ENCODE measurements around the gene GAS2L1.

The GAS2L1 gene

GRCh38 chr22:29306835-29307595 lies 565 bp downstream of the GAS2L1 start (continued):
- TF ChIP-seq ZBTB6 (tag by site-specific recombination; IDR thresholded peaks at IDR 0.05) (no peak; the same call in 1 of the 2 replicates), IKZF3 (tag by site-specific recombination; IDR thresholded peaks at IDR 0.05) (peak; percentile 91), ZNF561 (tag by site-specific recombination; IDR thresholded peaks at IDR 0.05; ENCODE audit: borderline replicate concordance) (peak; percentile 51; the same call in 1 of the 2 replicates), ZNF274 (IDR thresholded peaks at IDR 0.05; ENCODE audit: low read length) (no peak), ZNF274 (tag by site-specific recombination; IDR thresholded peaks at IDR 0.05; ENCODE audit: borderline replicate concordance) (no peak), ZNF18 (tag by site-specific recombination; IDR thresholded peaks at IDR 0.05) (no peak), ZFHX2 (tag by site-specific recombination; conservative IDR thresholded peaks at IDR 0.05) (no peak), PRDM2 (tag by site-specific recombination; IDR thresholded peaks at IDR 0.05; ENCODE audit: borderline replicate concordance) (no peak), ZFP37 (tag by site-specific recombination; IDR thresholded peaks at IDR 0.05) (no peak), ZNF785 (tag by site-specific recombination; IDR thresholded peaks at IDR 0.05) (no peak), REPIN1 (tag by site-specific recombination; IDR thresholded peaks at IDR 0.05; ENCODE audit: low read depth) (no peak), SALL2 (tag by site-specific recombination; IDR thresholded peaks at IDR 0.05; ENCODE audit: borderline replicate concordance) (no peak), ZNF169 (tag by site-specific recombination; IDR thresholded peaks at IDR 0.05) (no peak), ZNF501 (tag by site-specific recombination; IDR thresholded peaks at IDR 0.05) (no peak), ZNF248 (tag by site-specific recombination; IDR thresholded peaks at IDR 0.05) (no peak), ZBTB8A (tag by site-specific recombination; IDR thresholded peaks at IDR 0.05) (no peak), ZSCAN4 (tag by site-specific recombination; IDR thresholded peaks at IDR 0.05) (no peak), ZXDB (tag by site-specific recombination; IDR thresholded peaks at IDR 0.05) (0 out of 2 replicates have a peak, but pooled peaks have one; percentile 4), ZNF768 (tag by site-specific recombination; IDR thresholded peaks at IDR 0.05) (peak; percentile 99; the same call in 1 of the 2 replicates)

Data from HEK293 (cell line).